ENCODE measurements around the gene TNFAIP3.

Gene TNFAIP3

GRCh38 chr6:137925141-137925698 is 58.2 kb downstream of the TNFAIP3 start:
- no peak for DNase-seq
- Histone ChIP-seq H3K36me3 (ENCODE audit: control insufficient read depth in 4 of 4, insufficient read depth in 4 of 4, low read length in 3 of 4) (no peaks in the 10 kb centered on the region), H3K4me3 (ENCODE audit: control insufficient read depth in 1 of 7, extremely low read depth in 1 of 7, insufficient read depth in 4 of 7, low read depth in 2 of 7, low read length in 6 of 7) (no peak overlapping the region), H3K9me3 (ENCODE audit: control extremely low read depth in 1 of 5, control insufficient read depth in 4 of 5, insufficient read depth in 2 of 5, low read depth in 1 of 5, low read length in 4 of 5) (no peaks in the 10 kb centered on the region), H3K27me3 (replicated peaks in 2 of 5; ENCODE audit: control insufficient read depth in 4 of 5, insufficient read depth in 5 of 5, low read length in 4 of 5) (no peaks in the 10 kb centered on the region), H3K4me1 (ENCODE audit: control extremely low read depth in 1 of 4, control insufficient read depth in 4 of 4, insufficient read depth in 4 of 4, low read length in 3 of 4) (peaks cover 21 to 47% (median 43%) of the 10 kb centered on the region in 4 experiments), H3K27ac (ENCODE audit: insufficient read depth in 1 of 2, low read depth in 1 of 2, low read length in 2 of 2, poor library complexity in 1 of 2, severe bottlenecking in 2 of 2) (no peak overlapping the region)
- ChIA-PET POLR2A (interaction anchor here (0.8 kb wide), 2 partner anchors 54 to 59 kb away, joined by 3 read pairs; partner anchors contain the start of gene TNFAIP3), CTCF (interaction anchor here (1.0 to 5.6 kb wide), 8 partner anchors 9 to 58 kb away, joined by 3 to 33 read pairs (median 6); no protein-coding TSS in a partner anchor)
- over 99% methylated on average over 11 of the region's 12 CpGs for WGBS (ENCODE audit: insufficient coverage)

- 60% methylated on average over 1 of the region's 1 CpG for WGBS (ENCODE audit: insufficient coverage)
- Histone ChIP-seq H3K27me3 (replicated peaks in 2 of 5; ENCODE audit: control insufficient read depth in 4 of 5, insufficient read depth in 5 of 5, low read length in 4 of 5) (no peaks in the 10 kb centered on the region), H3K36me3 (ENCODE audit: control insufficient read depth in 4 of 4, insufficient read depth in 4 of 4, low read length in 3 of 4) (no peaks in the 10 kb centered on the region), H3K4me1 (ENCODE audit: control extremely low read depth in 1 of 4, control insufficient read depth in 4 of 4, insufficient read depth in 4 of 4, low read length in 3 of 4) (peaks cover 21 to 47% (median 43%) of the 10 kb centered on the region in 4 experiments), H3K27ac (ENCODE audit: insufficient read depth in 1 of 2, low read depth in 1 of 2, low read length in 2 of 2, poor library complexity in 1 of 2, severe bottlenecking in 2 of 2) (no peak overlapping the region), H3K9me3 (ENCODE audit: control extremely low read depth in 1 of 5, control insufficient read depth in 4 of 5, insufficient read depth in 2 of 5, low read depth in 1 of 5, low read length in 4 of 5) (no peaks in the 10 kb centered on the region), H3K4me3 (ENCODE audit: control insufficient read depth in 1 of 7, extremely low read depth in 1 of 7, insufficient read depth in 4 of 7, low read depth in 2 of 7, low read length in 6 of 7) (no peak overlapping the region)
- POLR2A ChIA-PET: interaction anchor here (0.7 kb wide), 1 partner anchor 42 kb away, joined by 3 read pairs; no protein-coding TSS in a partner anchor
- CTCF ChIA-PET: interaction anchor here (1.0 to 5.6 kb wide), 12 partner anchors 13 to 210 kb away, joined by 3 to 33 read pairs (median 6); partner anchors contain the start of gene TNFAIP3
- peak in 2 of 3 donors; percentile 50 for DNase-seq
These were observed 59.2 kb downstream of the TNFAIP3 start for GRCh38 chr6:137926207-137926731.

- Histone ChIP-seq H3K27ac (ENCODE audit: insufficient read depth in 1 of 2, low read depth in 1 of 2, low read length in 2 of 2, poor library complexity in 1 of 2, severe bottlenecking in 2 of 2) (peak overlapping the region in 1 of 2 experiments; percentile 70), H3K4me3 (ENCODE audit: control insufficient read depth in 1 of 7, extremely low read depth in 1 of 7, insufficient read depth in 4 of 7, low read depth in 2 of 7, low read length in 6 of 7) (no peak overlapping the region), H3K9me3 (ENCODE audit: control extremely low read depth in 1 of 5, control insufficient read depth in 4 of 5, insufficient read depth in 2 of 5, low read depth in 1 of 5, low read length in 4 of 5) (no peaks in the 10 kb centered on the region), H3K27me3 (replicated peaks in 2 of 5; ENCODE audit: control insufficient read depth in 4 of 5, insufficient read depth in 5 of 5, low read length in 4 of 5) (no peaks in the 10 kb centered on the region), H3K36me3 (ENCODE audit: control insufficient read depth in 4 of 4, insufficient read depth in 4 of 4, low read length in 3 of 4) (no peaks in the 10 kb centered on the region), H3K4me1 (ENCODE audit: control extremely low read depth in 1 of 4, control insufficient read depth in 4 of 4, insufficient read depth in 4 of 4, low read length in 3 of 4) (peaks cover 21 to 47% (median 43%) of the 10 kb centered on the region in 4 experiments)
- CTCF ChIA-PET: interaction anchor here (1.1 to 5.6 kb wide), 12 partner anchors 12 to 211 kb away, joined by 3 to 33 read pairs (median 6); partner anchors contain the start of gene TNFAIP3
- 100% methylated on average over 1 of the region's 3 CpGs for WGBS (ENCODE audit: insufficient coverage)
- no peak for DNase-seq
- POLR2A ChIA-PET: interaction anchor here (0.7 kb wide), 1 partner anchor 43 kb away, joined by 3 read pairs; no protein-coding TSS in a partner anchor
These were observed 59.9 kb downstream of the TNFAIP3 start for GRCh38 chr6:137926985-137927384.

- H3K4me1 ChIP-seq (ENCODE audit: control extremely low read depth in 1 of 4, control insufficient read depth in 4 of 4, insufficient read depth in 4 of 4, low read length in 3 of 4): peaks cover 21 to 47% (median 43%) of the 10 kb centered on the region in 4 experiments
- no peaks in the 10 kb centered on the region for H3K27me3 ChIP-seq (replicated peaks in 2 of 5; ENCODE audit: control insufficient read depth in 4 of 5, insufficient read depth in 5 of 5, low read length in 4 of 5)
- H3K27ac ChIP-seq (ENCODE audit: insufficient read depth in 1 of 2, low read depth in 1 of 2, low read length in 2 of 2, poor library complexity in 1 of 2, severe bottlenecking in 2 of 2): peak overlapping the region; percentile 56 to 70
- peak; percentile 82 to 97 (median 96) for DNase-seq
- peak overlapping the region in 4 of 7 experiments; percentile 6 to 61 (median 46) for H3K4me3 ChIP-seq (ENCODE audit: control insufficient read depth in 1 of 7, extremely low read depth in 1 of 7, insufficient read depth in 4 of 7, low read depth in 2 of 7, low read length in 6 of 7)
- H3K36me3 ChIP-seq (ENCODE audit: control insufficient read depth in 4 of 4, insufficient read depth in 4 of 4, low read length in 3 of 4): no peaks in the 10 kb centered on the region
- POLR2A ChIA-PET: interaction anchor here (1.0 to 1.4 kb wide), 2 partner anchors 11 to 60 kb away, joined by 4 to 6 read pairs; partner anchors contain the start of gene TNFAIP3
- H3K9me3 ChIP-seq (ENCODE audit: control extremely low read depth in 1 of 5, control insufficient read depth in 4 of 5, insufficient read depth in 2 of 5, low read depth in 1 of 5, low read length in 4 of 5): no peaks in the 10 kb centered on the region
- CTCF ChIA-PET: interaction anchor here (0.6 to 5.6 kb wide), 10 partner anchors 12 to 223 kb away, joined by 3 to 33 read pairs (median 6); partner anchors contain the start of gene TNFAIP3
- 0% methylated on average over 7 of the region's 8 CpGs for WGBS (ENCODE audit: insufficient coverage)
These were observed 60.7 kb downstream of the TNFAIP3 start for GRCh38 chr6:137927777-137928218.

- POLR2A ChIA-PET: interaction anchor here (1.0 to 1.4 kb wide), 2 partner anchors 11 to 60 kb away, joined by 4 to 6 read pairs; partner anchors contain the start of gene TNFAIP3
- Histone ChIP-seq H3K36me3 (ENCODE audit: control insufficient read depth in 4 of 4, insufficient read depth in 4 of 4, low read length in 3 of 4) (no peaks in the 10 kb centered on the region), H3K4me3 (ENCODE audit: control insufficient read depth in 1 of 7, extremely low read depth in 1 of 7, insufficient read depth in 4 of 7, low read depth in 2 of 7, low read length in 6 of 7) (peak overlapping the region in 4 of 7 experiments; percentile 3 to 61 (median 29)), H3K4me1 (ENCODE audit: control extremely low read depth in 1 of 4, control insufficient read depth in 4 of 4, insufficient read depth in 4 of 4, low read length in 3 of 4) (peaks cover 21 to 47% (median 43%) of the 10 kb centered on the region in 4 experiments), H3K27me3 (replicated peaks in 2 of 5; ENCODE audit: control insufficient read depth in 4 of 5, insufficient read depth in 5 of 5, low read length in 4 of 5) (no peaks in the 10 kb centered on the region), H3K27ac (ENCODE audit: insufficient read depth in 1 of 2, low read depth in 1 of 2, low read length in 2 of 2, poor library complexity in 1 of 2, severe bottlenecking in 2 of 2) (peak overlapping the region; percentile 56 to 70), H3K9me3 (ENCODE audit: control extremely low read depth in 1 of 5, control insufficient read depth in 4 of 5, insufficient read depth in 2 of 5, low read depth in 1 of 5, low read length in 4 of 5) (no peaks in the 10 kb centered on the region)
- WGBS (ENCODE audit: insufficient coverage): 0% methylated on average over 1 of the region's 2 CpGs
- peak; percentile 58 to 90 (median 89) for DNase-seq
- CTCF ChIA-PET: interaction anchor here (1.2 to 5.6 kb wide), 6 partner anchors 16 to 224 kb away, joined by 3 to 33 read pairs (median 11); partner anchors contain the start of gene TNFAIP3
These were observed 61.2 kb downstream of the TNFAIP3 start for GRCh38 chr6:137928286-137928685.

GRCh38 chr6:137931849-137932465 is 64.9 kb downstream of the TNFAIP3 start:
- peaks cover 0 to 8% (median 0%) of the 10 kb centered on the region in 5 experiments for H3K9me3 ChIP-seq (ENCODE audit: control extremely low read depth in 1 of 5, control insufficient read depth in 4 of 5, insufficient read depth in 2 of 5, low read depth in 1 of 5, low read length in 4 of 5)
- H3K4me3 ChIP-seq (ENCODE audit: control insufficient read depth in 1 of 7, extremely low read depth in 1 of 7, insufficient read depth in 4 of 7, low read depth in 2 of 7, low read length in 6 of 7): no peak overlapping the region
- POLR2A ChIA-PET: no interaction called here
- no peak overlapping the region for H3K27ac ChIP-seq (ENCODE audit: insufficient read depth in 1 of 2, low read depth in 1 of 2, low read length in 2 of 2, poor library complexity in 1 of 2, severe bottlenecking in 2 of 2)
- CTCF ChIA-PET: interaction anchor here (1.0 to 1.4 kb wide), 4 partner anchors 8 to 228 kb away, joined by 3 to 8 read pairs (median 4); partner anchors contain the start of gene TNFAIP3
- no peak for DNase-seq
- no peaks in the 10 kb centered on the region for H3K36me3 ChIP-seq (ENCODE audit: control insufficient read depth in 4 of 4, insufficient read depth in 4 of 4, low read length in 3 of 4)
- WGBS (ENCODE audit: insufficient coverage): 100% methylated on average over 3 of the region's 6 CpGs
- H3K4me1 ChIP-seq (ENCODE audit: control extremely low read depth in 1 of 4, control insufficient read depth in 4 of 4, insufficient read depth in 4 of 4, low read length in 3 of 4): peaks cover 13 to 27% (median 23%) of the 10 kb centered on the region in 4 experiments
- no peaks in the 10 kb centered on the region for H3K27me3 ChIP-seq (replicated peaks in 2 of 5; ENCODE audit: control insufficient read depth in 4 of 5, insufficient read depth in 5 of 5, low read length in 4 of 5)

Data from common myeloid progenitor, CD34-positive (primary cell).